OCI-LY7 (cell line): ENCODE measurements around the gene EML5.
A peak's percentile ranks its signal among the peaks of the same experiment; 100 is the strongest.

ENCODE experiments used
- EZH2phosphoT487 ChIP-seq: fragments of 200-600 bp; sonication (generic); IDR thresholded peaks from 2 replicates; pipeline ENCODE4 v1.6.1; 2018; ENCODE audit warnings: low read depth, borderline replicate concordance, mild to moderate bottlenecking, mixed run types, antibody characterized with exemption, low read length, moderate library complexity, mixed read lengths
- TF ChIP-seq, protein P1 (sequence below): fragments of 200-600 bp; sonication (generic); conservative IDR thresholded peaks from 2 replicates; pipeline ENCODE4 v1.5.1; 2014; ENCODE audit warnings: mild to moderate bottlenecking, antibody characterized with exemption, low read length, moderate library complexity, mixed read lengths

DNA sequence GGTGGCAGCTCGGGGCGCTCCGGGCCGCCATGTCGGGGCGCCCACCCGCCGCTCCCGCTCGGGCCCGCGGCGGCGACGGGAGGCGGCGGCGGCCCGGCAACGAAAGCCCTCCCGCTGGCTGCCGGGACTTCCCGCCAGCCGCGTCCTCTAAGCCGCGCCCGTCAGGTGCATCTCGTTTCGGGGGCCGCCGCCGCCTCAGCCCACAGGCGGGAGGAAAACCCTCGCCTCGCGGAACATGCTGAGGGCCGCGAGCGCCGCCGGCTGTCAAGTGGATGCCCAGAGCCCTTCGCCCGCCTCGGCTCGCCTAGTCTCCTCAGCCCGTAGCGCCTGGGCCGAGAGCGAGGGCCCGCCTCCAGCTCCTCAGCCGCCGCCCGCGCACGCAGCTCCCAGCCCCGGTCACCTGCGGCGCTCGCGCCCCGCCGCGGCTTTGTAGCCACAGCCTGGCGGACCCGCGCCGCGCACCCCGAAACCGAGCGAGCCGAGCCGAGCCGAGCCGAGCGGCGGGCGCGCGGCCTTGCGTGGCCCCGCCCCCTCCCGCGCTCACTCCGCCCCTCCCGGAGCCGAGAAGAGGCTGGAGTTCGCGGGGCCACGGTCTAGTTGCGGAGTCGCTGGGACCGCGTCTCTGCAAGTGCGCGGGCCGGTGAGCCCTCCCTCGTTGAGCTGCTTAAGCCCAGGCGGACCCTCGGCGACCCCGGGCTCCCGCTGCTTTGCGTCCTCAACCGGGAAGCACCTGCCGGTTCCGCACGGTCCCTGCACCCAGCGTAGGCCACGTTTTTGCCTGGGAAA is at the start of gene EML5:
- TF ChIP-seq, protein P1, sequence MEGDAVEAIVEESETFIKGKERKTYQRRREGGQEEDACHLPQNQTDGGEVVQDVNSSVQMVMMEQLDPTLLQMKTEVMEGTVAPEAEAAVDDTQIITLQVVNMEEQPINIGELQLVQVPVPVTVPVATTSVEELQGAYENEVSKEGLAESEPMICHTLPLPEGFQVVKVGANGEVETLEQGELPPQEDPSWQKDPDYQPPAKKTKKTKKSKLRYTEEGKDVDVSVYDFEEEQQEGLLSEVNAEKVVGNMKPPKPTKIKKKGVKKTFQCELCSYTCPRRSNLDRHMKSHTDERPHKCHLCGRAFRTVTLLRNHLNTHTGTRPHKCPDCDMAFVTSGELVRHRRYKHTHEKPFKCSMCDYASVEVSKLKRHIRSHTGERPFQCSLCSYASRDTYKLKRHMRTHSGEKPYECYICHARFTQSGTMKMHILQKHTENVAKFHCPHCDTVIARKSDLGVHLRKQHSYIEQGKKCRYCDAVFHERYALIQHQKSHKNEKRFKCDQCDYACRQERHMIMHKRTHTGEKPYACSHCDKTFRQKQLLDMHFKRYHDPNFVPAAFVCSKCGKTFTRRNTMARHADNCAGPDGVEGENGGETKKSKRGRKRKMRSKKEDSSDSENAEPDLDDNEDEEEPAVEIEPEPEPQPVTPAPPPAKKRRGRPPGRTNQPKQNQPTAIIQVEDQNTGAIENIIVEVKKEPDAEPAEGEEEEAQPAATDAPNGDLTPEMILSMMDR = peak; percentile 20
- no peak for TF ChIP-seq EZH2phosphoT487
